Measurements from ENCODE around the gene RYR2. TPM values are rescaled to one million over a fixed set of nuclear protein-coding genes. Genes with fewer than 3 reads are reported as not detected.
A peak's percentile ranks its signal among the peaks of the same experiment; 100 is the strongest.

Gene RYR2
- total RNA-seq, 1 experiment from 2014 or later: 3.4 TPM

DNA sequence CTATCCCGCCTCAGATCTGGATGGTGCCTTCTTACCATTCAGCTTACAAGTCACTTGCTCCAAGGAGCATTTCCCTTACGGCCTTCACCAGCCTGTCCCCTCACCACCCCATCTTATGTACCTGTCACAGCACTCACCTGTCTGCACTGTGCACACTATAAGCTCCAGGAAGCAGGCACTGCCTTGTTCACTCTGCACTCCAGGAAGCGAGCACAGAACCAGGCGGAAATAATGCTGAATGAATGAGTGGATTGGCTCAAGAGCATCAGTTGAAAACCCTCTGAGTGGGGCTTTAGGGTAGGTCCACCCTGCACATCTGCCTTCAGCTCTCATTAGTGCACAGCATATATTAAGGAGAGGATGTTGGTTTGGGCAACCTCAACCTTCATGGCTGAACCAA is 8.9 kb upstream of the RYR2 start:
- no peak overlapping the region for H4K5ac ChIP-seq (ENCODE audit: insufficient read length, low read depth, low read length)
- WGBS (ENCODE audit: extremely low coverage, insufficient read length, low lambda C conversion rate): no CpG with 5 or more reads among the region's 4 CpGs
- no peak overlapping the region for H2BK12ac ChIP-seq (ENCODE audit: insufficient read length, low read depth, low read length)
- H3K9me3 Mint-ChIP-seq: no peaks in the 10 kb centered on the region
- no peak overlapping the region for H3K4ac ChIP-seq (ENCODE audit: low read depth, low read length)
- no peak overlapping the region for H3K56ac ChIP-seq (ENCODE audit: insufficient read length, low read depth, low read length)
- H4K91ac ChIP-seq (ENCODE audit: insufficient read length, low read depth, low read length): no peak overlapping the region
- no peak overlapping the region for H4K8ac ChIP-seq (replicated peaks; ENCODE audit: insufficient read length, low read depth, low read length)
- H3K9ac ChIP-seq (ENCODE audit: extremely low read depth, insufficient read length, low read length): no peak overlapping the region
- no peak overlapping the region for H2BK120ac ChIP-seq (ENCODE audit: low read depth, low read length, poor library complexity, severe bottlenecking)
- H3K36me3 Mint-ChIP-seq (ENCODE audit: insufficient read depth in 1 of 3, low read depth in 3 of 3): no peaks in the 10 kb centered on the region; a peak in 1 of 7 replicates
- H3K4me1 Mint-ChIP-seq: peaks cover 24 to 30% of the 10 kb centered on the region in 2 experiments
- H3K4me1 ChIP-seq (ENCODE audit: insufficient read depth, low read length): peaks cover 9% of the 10 kb centered on the region; the same call in 1 of the 2 replicates
- H2AFZ ChIP-seq (ENCODE audit: low read length): no peak overlapping the region
- H3K79me2 ChIP-seq (ENCODE audit: insufficient read depth, low read length): no peaks in the 10 kb centered on the region
- no peak overlapping the region for H3K4me3 Mint-ChIP-seq
- TF ChIP-seq, protein P1, sequence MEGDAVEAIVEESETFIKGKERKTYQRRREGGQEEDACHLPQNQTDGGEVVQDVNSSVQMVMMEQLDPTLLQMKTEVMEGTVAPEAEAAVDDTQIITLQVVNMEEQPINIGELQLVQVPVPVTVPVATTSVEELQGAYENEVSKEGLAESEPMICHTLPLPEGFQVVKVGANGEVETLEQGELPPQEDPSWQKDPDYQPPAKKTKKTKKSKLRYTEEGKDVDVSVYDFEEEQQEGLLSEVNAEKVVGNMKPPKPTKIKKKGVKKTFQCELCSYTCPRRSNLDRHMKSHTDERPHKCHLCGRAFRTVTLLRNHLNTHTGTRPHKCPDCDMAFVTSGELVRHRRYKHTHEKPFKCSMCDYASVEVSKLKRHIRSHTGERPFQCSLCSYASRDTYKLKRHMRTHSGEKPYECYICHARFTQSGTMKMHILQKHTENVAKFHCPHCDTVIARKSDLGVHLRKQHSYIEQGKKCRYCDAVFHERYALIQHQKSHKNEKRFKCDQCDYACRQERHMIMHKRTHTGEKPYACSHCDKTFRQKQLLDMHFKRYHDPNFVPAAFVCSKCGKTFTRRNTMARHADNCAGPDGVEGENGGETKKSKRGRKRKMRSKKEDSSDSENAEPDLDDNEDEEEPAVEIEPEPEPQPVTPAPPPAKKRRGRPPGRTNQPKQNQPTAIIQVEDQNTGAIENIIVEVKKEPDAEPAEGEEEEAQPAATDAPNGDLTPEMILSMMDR (conservative IDR thresholded peaks at IDR 0.05): no peak
- no peak overlapping the region for H3T11ph ChIP-seq (ENCODE audit: low read length)
- H3K4me2 ChIP-seq (ENCODE audit: insufficient read depth, insufficient read length, low read length): no peak overlapping the region
- H3K23ac ChIP-seq (ENCODE audit: insufficient read length, low read depth, low read length): no peak overlapping the region
- H3K79me1 ChIP-seq (ENCODE audit: insufficient read depth, low read depth, low read length, poor library complexity, severe bottlenecking): no peaks in the 10 kb centered on the region
- H2BK20ac ChIP-seq (ENCODE audit: low read depth, low read length, poor library complexity, severe bottlenecking): no peak overlapping the region
- no peak overlapping the region for H2AK5ac ChIP-seq (ENCODE audit: insufficient read length, low read length)
- H3K27me3 Mint-ChIP-seq (ENCODE audit: low read depth): peaks cover 3% of the 10 kb centered on the region
- no peaks in the 10 kb centered on the region for H4K20me1 ChIP-seq (ENCODE audit: control insufficient read depth, insufficient read depth, insufficient read length)
- H2BK5ac ChIP-seq (ENCODE audit: insufficient read length, low read length): no peak overlapping the region
- peak overlapping the region in 1 of 3 experiments; percentile 9; a peak in 2 of 7 replicates for H3K27ac Mint-ChIP-seq
- no peaks in the 10 kb centered on the region for H3K9me3 ChIP-seq (ENCODE audit: control insufficient read depth, low read depth, low read length)
- H3K18ac ChIP-seq (ENCODE audit: insufficient read length, low read depth, low read length): no peak overlapping the region
- H3K14ac ChIP-seq (ENCODE audit: insufficient read depth, low read length): no peak overlapping the region
- DNase-seq: no peak
- H2BK15ac ChIP-seq (ENCODE audit: low read depth, low read length): no peak overlapping the region
- no peak overlapping the region for H3K27ac ChIP-seq (ENCODE audit: insufficient read length, low read depth, low read length)
- no peaks in the 10 kb centered on the region; the same call in 1 of the 2 replicates for H3K27me3 ChIP-seq (ENCODE audit: insufficient read depth, low read length)
- no peaks in the 10 kb centered on the region for H3K23me2 ChIP-seq (ENCODE audit: insufficient read length, low read depth, low read length, poor library complexity, severe bottlenecking)
